HG03135 (cell line): ENCODE measurements around the gene FILIP1.
"Not testable (repeated sequence)": the region's sequence is repeated elsewhere in the genome, so short reads cannot be mapped to it uniquely, and the experiment has no call there.

Experiments used
- ATAC-seq: cut with Tn5 transposase; IDR thresholded peaks from one replicate; pipeline ENCODE4 v1.9.1; 2021; ENCODE audit warnings: mild to moderate bottlenecking, moderate library complexity; ENCODE audit not compliant: unreplicated experiment

Gene FILIP1

DNA sequence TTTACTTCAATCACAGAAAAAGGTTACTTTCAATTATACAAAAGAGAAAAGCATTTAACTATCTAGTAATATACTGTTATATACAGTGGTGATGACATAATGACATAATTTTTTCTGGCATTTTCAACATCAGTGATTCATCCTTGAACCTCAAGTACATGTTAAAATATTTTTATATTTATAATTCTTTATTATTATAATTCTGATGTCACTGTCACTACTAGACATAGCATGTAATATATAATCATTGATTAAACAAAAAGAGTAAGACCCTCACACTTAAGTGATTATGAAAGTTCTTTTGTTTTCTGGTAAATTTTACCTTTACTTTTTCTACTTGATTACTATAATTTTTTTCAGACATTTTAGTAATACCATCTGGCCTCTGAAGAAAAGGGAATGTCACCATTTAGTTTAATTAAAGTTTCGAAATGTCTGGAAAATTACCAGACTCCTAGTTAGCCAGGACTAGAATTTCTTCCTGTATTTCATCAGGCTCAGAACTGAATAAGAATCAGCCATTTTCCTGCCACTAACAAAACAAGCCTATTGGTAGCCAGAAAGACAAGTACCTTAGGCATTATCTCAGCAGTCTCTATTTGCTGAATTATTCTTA lies 71.5 kb downstream of the FILIP1 start:
- no peak for ATAC-seq

DNA sequence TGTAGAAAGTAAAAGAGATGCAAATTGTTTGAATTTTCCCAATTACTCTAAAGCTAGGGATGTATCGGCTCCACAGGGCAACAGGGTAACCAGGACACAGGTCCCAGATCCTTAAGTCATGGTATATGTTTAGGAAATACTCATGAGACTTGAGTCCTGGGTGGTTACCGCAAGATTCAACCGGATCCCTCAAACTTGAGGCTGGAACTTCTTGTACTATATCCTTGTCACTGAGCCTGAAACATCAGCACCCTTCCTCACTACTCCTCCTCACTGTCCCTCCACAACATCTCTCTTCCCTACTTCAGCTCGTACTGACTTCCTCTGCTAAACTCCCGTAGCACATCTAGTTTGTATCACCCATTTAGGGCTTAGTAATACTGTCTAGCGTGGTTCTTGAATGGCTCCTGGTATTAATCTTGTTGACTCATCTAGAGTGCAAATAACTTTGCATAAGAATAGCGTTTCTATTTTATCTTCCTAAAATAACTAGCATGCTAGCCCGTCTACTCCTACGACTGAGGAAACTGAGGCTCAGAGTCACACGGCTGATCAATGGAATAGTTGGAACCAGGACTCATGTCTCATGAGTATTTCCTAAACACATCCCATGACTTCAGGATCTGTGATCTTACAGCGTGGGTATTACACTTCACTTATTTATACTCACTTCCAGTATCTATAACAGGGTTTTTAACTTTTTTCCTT lies 72.1 kb downstream of the FILIP1 start:
- ATAC-seq: no peak

- ATAC-seq: no peak
Observed at GRCh38 chr6:75419980-75420379, 73.6 kb downstream of the FILIP1 start.

DNA sequence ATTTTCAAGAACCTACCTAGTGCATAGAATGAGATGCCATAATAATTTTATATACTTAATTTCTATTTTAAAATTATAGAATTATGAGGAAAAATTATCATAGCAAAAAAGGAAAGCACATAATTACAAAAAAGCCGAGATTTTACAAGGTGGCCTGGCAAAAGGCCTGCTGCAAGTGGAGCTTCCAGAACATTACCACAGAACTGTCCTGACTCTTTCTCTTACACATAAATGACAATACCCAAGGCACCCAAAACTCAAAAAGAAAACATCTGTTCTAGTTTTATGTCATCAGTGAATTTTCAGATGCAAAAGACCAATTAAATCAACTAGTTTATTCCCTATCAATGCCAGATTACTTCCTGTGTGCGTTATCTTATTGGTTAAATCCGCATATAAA lies 74.2 kb downstream of the FILIP1 start:
- ATAC-seq: no peak

- peak; percentile 96 for ATAC-seq
Observed at GRCh38 chr6:75418233-75418632, 75.4 kb downstream of the FILIP1 start.

GRCh38 chr6:75416443-75416842 lies 77.2 kb downstream of the FILIP1 start:
- no peak for ATAC-seq

DNA sequence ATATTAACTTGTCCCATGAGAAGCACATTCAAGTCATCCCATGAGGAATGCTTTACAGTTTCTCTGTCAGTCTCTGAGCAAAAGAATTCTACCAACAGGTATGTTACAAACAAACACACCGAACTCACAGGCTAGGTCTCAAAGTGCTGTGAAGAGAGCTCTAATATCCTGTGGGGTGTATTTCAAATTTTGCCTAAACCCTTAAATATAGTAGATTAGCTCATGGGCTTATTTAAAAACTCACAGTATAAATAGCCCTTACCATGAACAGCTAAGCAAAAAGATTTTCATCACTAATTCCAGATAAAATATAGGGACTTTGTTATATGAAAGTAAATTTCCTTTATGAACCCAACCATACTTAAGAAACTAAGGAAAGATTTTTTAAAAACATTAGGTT lies 77.8 kb downstream of the FILIP1 start:
- ATAC-seq: no peak

DNA sequence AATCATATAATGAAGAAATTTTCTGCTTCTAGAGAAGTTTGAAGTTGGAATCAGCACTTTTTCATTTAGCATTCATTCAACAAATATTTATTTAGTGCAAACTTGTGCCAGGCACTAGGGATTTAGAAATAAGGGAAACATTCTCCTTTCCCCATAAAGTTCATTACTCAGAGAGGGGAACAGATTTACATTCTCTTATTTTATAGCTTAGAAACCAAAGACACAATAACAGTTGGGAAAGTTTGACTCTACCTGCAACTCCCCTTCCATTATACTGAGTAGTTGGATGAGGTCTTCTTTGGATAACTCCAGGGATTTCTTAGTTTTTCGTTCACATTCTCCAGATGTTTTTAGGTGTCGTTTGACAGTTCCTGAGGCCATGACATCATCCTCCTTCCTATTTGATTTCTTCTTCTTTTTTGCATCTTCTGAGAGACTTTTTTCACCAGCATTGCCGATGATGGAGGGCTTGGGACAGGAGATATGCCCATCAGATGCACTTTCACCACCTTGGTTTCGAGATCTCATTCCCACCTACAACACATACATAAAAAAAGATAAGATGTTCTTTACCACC lies 79.1 kb downstream of the FILIP1 start:
- no peak for ATAC-seq

DNA sequence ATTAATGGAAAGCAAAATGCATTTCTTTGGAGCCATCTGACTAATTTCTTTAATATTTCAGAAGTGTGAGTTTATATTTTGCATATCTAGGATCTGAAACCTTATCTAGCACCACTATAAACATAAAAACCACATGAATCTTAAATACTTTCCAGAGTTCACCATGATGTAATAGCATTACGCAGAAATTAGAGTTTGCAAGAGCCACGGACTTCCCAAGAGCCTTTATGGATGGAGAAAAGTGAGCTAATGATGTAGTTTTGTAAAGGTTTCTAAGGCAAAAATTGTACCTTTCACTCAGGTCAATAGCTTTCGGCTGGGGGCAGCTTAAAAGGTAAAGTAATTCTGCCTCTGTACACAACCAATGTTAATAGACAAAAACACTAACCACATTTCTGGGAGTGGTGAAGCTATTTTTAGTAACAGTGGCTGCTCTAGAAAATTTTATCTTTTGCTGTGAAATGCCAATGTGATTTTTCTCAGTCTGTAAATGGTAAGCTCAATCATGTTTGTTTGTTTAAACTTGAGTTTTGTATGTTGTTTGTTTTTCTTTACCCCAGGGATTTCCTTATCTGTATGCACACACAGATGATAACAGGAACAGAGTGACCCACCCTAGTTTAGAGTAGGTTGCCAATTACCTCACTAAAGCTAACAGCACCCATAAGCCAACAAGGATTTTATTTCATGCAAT lies 80.5 kb downstream of the FILIP1 start:
- ATAC-seq: no peak

DNA sequence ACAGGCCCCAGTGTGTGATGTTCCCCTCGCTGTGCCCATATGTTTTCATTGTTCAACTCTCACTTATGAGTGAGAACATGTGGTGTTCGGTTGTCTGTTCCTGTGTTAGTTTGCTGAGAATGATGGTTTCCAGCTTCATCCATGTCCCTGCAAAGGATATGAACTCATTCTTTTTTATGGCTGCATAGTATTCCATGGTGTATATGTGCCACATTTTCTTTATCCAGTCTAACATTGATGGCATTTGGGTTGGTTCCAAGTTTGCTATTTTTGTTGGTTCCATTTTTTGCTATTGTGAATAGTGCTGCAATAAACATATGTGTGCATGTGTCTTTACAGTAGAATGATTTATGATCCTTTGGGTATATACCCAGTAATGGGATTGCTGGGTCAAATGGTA lies 83.0 kb downstream of the FILIP1 start:
- not testable (repeated sequence) for ATAC-seq

DNA sequence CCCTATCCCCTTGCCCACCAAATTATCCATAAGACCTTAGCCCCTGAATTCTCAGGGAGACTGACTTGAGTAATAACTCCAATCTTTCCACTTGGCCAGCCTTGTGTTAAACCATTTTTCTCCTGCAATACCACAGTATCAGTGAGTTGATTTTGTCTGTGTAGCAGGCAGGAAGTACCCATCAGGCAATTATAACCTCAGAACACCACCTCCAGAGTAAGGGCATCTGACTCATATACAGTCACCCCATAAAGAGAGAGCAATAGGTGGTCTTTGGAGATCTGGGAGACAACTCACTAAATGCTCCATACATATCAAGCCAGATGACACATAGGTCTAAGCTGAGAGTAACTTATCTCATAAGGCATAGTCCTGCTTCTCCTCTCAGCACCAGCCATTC lies 83.7 kb downstream of the FILIP1 start:
- ATAC-seq: no peak

- no peak for ATAC-seq
Observed at GRCh38 chr6:75409286-75409685, 84.3 kb downstream of the FILIP1 start.

DNA sequence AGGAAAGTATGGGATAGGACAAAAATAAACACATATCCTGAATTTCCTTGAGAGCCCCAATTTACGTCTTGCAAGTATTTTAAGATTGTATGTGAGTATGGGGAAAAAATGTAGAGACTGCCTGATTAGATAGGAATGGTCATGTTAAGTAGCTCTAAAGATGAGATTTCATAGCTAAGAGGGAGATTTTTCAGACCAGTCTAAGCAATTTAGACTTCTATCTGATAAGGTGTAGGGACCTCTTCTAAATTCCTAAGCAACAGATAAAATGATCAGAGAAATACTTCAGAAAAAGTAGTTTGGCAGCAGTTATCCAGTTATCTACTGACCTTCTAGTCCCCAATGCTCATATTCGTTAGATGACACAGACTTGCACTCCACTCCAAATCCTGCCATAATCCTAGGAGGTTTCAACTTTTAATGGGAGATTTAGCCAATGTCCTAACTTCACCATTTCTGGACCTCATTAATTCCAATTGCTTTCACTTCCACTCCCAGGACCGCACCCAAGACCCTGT lies 90.0 kb downstream of the FILIP1 start:
- no peak for ATAC-seq

DNA sequence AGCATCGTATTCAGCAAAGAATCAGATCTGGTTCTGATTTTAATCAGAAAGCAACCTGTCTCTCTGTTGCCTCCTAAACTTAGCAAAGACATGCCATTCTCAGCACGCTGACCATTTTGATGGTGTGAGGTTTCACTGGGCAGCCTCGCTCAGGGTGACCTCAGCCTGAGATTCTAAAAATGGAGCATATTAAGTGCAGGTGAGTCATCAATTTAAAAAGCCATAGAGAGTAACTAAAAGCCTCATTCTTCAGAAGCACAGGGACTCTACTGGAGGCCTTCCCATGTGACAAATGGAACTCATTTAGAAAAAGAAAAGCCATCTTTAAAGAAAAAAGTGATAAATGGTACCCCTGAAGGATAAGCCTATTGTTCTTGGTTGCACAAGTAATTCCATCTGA lies 91.3 kb downstream of the FILIP1 start:
- ATAC-seq: no peak

DNA sequence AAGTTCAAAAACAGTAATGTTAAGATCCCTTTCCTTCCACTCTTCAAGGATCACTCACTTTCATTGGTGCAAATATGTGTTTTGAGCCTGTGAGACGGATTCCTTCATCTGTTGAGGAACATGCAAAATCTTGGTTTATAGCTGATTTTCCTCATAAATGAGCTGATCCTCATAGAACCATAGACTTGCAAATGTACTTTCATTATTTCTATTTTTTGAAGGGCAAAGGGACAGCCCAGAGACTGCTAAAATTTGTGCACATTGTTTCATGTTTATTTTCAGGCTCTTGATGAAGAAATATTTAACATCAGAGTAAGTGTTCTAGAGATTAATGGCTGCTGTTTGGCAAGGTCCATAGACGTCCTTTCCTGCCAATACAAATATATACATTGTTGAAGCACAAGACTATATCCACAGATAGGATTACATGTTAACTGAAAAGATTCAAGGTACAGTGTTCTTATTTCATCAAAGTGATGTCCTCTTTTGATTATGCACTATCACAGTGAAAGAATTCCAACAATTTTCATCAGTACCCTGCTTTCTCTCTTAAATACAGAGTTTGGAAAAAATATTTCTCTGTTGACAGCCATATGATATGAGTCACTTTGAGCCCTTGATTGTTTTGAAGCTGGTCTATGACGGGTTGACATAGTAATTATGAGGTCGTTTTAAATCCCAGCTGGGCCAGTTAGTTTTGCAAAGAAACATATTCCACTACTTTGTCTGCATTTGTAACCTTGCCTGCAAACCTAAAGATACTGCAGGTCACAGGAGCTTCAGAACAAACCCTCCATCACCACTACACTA lies 95.7 kb downstream of the FILIP1 start:
- ATAC-seq: no peak

DNA sequence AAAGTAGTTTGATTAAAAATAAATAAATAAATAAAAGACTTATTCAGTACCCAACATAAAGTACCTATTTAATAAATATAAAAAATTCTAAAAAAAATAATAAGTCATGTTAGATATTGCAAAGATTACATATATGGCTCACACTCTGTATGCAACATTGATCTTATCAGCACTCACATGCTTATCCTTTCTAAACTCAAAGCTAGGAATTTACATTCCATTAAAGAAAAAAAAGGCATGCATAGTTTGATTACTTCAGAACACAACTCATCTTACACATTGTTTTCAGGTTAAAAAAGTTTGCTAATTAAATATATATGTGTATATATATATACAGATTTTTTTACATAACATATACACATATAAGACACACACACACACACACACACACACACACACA lies 96.4 kb downstream of the FILIP1 start:
- ATAC-seq: no peak

GRCh38 chr6:75396005-75396800 lies 97.4 kb downstream of the FILIP1 start:
- ATAC-seq: no peak

GRCh38 chr6:75393806-75394205 lies 99.8 kb downstream of the FILIP1 start:
- no peak for ATAC-seq

DNA sequence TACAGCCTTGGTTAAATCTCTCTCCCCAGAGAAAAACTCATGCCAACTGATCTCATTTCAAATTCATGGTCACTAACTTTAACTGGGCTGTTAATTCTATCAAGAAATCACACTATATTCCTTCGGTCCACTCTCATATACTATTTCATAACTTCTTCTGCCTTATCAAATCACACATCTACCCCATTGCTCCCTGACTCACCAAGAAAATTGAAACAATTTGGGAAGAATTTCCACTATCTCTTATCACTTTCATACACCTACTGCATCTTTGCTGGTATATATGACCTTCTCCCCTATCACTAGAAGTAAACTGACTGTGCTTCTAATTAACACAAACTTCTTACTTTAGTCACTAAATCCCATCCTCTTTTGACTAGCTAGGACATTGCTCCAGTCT lies 102.3 kb downstream of the FILIP1 start:
- no peak for ATAC-seq
